ENCODE measurements around the gene SLC22A5.

DNA sequence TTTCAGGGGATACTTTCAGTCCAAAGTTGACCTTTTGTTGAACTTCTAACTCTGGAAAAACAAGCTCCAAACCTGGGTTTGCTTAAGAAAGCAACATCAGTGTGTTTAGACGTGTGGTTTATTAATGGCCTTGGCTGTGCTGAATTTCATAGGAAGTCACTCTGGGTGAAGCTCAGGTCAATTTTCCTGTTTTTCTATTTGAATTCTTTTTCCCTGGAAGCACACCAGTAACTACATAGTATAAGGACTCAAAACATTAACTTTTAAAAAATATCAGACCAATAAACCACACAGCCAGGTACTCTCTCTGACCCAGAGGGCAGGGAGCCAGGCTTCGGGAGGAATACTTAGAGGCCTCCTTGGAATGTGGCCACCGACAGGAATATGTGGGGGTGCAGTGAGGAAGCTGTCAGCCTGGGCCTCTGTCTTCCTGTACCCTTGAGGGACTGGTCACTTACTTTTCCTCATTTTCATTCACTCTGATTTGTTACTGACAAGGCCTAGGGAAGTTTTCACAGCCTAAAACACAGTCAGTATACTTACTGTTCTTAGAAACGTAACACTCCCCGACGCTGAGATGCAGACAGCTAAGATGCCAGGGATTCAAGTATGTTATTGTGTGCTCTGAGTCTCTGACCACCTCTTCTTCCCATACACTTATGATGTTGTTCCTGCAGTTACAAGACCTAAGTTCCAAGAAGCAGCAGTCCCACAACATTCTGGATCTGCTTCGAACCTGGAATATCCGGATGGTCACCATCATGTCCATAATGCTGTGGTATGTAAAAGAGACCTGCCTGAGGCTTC is 18.9 kb downstream of the SLC22A5 start:
- TF ChIP-seq YY1 (IDR thresholded peaks at IDR 0.05; ENCODE audit: low read depth), result no peak
- TF ChIP-seq, protein P1, sequence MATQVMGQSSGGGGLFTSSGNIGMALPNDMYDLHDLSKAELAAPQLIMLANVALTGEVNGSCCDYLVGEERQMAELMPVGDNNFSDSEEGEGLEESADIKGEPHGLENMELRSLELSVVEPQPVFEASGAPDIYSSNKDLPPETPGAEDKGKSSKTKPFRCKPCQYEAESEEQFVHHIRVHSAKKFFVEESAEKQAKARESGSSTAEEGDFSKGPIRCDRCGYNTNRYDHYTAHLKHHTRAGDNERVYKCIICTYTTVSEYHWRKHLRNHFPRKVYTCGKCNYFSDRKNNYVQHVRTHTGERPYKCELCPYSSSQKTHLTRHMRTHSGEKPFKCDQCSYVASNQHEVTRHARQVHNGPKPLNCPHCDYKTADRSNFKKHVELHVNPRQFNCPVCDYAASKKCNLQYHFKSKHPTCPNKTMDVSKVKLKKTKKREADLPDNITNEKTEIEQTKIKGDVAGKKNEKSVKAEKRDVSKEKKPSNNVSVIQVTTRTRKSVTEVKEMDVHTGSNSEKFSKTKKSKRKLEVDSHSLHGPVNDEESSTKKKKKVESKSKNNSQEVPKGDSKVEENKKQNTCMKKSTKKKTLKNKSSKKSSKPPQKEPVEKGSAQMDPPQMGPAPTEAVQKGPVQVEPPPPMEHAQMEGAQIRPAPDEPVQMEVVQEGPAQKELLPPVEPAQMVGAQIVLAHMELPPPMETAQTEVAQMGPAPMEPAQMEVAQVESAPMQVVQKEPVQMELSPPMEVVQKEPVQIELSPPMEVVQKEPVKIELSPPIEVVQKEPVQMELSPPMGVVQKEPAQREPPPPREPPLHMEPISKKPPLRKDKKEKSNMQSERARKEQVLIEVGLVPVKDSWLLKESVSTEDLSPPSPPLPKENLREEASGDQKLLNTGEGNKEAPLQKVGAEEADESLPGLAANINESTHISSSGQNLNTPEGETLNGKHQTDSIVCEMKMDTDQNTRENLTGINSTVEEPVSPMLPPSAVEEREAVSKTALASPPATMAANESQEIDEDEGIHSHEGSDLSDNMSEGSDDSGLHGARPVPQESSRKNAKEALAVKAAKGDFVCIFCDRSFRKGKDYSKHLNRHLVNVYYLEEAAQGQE (IDR thresholded peaks at IDR 0.05; ENCODE audit: low read depth), result no peak
